Fibroblast of lung (primary cell): ENCODE data around the gene SNRNP200.

Experiments used
- CTCF ChIP-seq, 2 donors: IDR thresholded peaks in 1 of 2; conservative IDR thresholded peaks in 1 of 2; 1 replicate in 1 of 2; 2 replicates in 1 of 2; pipeline ENCODE4 v1.5.1; 2011 to 2012; ENCODE audit warnings: low read length in 2 of 2, control low read depth in 1 of 2, inconsistent platforms in 1 of 2, low read depth in 1 of 2, mild to moderate bottlenecking in 1 of 2
- EZH2 ChIP-seq: IDR thresholded peaks from 2 replicates; pipeline ENCODE4 v1.5.1; 2012; ENCODE audit warnings: low read length, control low read depth, mild to moderate bottlenecking; ENCODE audit errors: missing control alignments

GRCh38 chr2:96291751-96292150 lies 13.6 kb downstream of the SNRNP200 start:
- TF ChIP-seq CTCF (conservative IDR thresholded peaks at IDR 0.05 in 1 of 2, IDR thresholded peaks at IDR 0.05 in 1 of 2; ENCODE audit: low read depth in 1 of 2, low read length in 2 of 2) (no peak), EZH2 (no peak)
